K562 (cell line): ENCODE measurements around the gene RHBDF2. TPM values are rescaled to one million over a fixed set of nuclear protein-coding genes. Genes with fewer than 3 reads are reported as not detected.

Experiments
- ARNT ChIP-seq, 2 experiments: fragments of 450-650 bp; IDR thresholded peaks; 2 replicates each; pipeline ENCODE4 v1.6.1; 2016; ENCODE audit warnings: mild to moderate bottlenecking in 1 of 2
- COPS2 ChIP-seq: fragments of 450-650 bp; conservative IDR thresholded peaks from 2 replicates; pipeline ENCODE4 v1.6.1; 2016; ENCODE audit warnings: mild to moderate bottlenecking, moderate library complexity
- E2F1 ChIP-seq: sonication (generic); formaldehyde crosslinking; IDR thresholded peaks from 2 replicates; pipeline ENCODE4 v1.8.1; 2023; ENCODE audit warnings: mild to moderate bottlenecking, missing genetic modification reagents, moderate library complexity
- EGR1 ChIP-seq: fragments of 450-650 bp; conservative IDR thresholded peaks from 2 replicates; pipeline ENCODE4 v1.6.1; 2017; ENCODE audit warnings: mild to moderate bottlenecking
- HDAC1 ChIP-seq, 2 experiments: fragments of 450-650 bp; IDR thresholded peaks; 2 replicates each; pipeline ENCODE4 v1.6.1; 2016 to 2017; ENCODE audit warnings: inconsistent platforms in 1 of 2, mild to moderate bottlenecking in 1 of 2, moderate library complexity in 1 of 2
- HNRNPH1 ChIP-seq: fragments of 200-400 bp; formaldehyde crosslinking; optimal IDR thresholded peaks from 2 replicates; pipeline ENCODE3; 2017; ENCODE audit warnings: low read depth, mild to moderate bottlenecking, low read length, moderate library complexity
- HNRNPUL1 ChIP-seq: fragments of 200-400 bp; formaldehyde crosslinking; IDR thresholded peaks from 2 replicates; pipeline ENCODE4 v1.6.1; 2017; ENCODE audit warnings: low read length
- HOXB6 ChIP-seq: fragments of 250-450 bp; sonication (Bioruptor Pico); IDR thresholded peaks from 2 replicates; pipeline ENCODE4 v1.5.1; 2022; ENCODE audit warnings: mild to moderate bottlenecking, borderline replicate concordance
- ILK ChIP-seq: fragments of 450-650 bp; IDR thresholded peaks from 2 replicates; pipeline ENCODE4 v1.6.1; 2016; ENCODE audit warnings: missing genetic modification characterization, low read depth, mild to moderate bottlenecking, missing compliant biosample characterization, moderate library complexity, borderline replicate concordance
- KLF1 ChIP-seq: fragments of 450-650 bp; IDR thresholded peaks from 2 replicates; pipeline ENCODE4 v1.6.1; 2016; ENCODE audit warnings: missing genetic modification characterization, missing compliant biosample characterization
- MAFK ChIP-seq: IDR thresholded peaks from 2 replicates; pipeline ENCODE4 v1.6.1; 2011; ENCODE audit warnings: low read length, improper control_type of control experiment
- NFE2 ChIP-seq: IDR thresholded peaks from 2 replicates; pipeline ENCODE4 v1.6.1; 2014; ENCODE audit warnings: antibody characterized with exemption, low read depth
- NFXL1 ChIP-seq: fragments of 450-650 bp; formaldehyde crosslinking; IDR thresholded peaks from 2 replicates; pipeline ENCODE4 v1.4.0; 2021; ENCODE audit warnings: mild to moderate bottlenecking
- SRSF9 ChIP-seq: fragments of 200-400 bp; formaldehyde crosslinking; IDR thresholded peaks from 2 replicates; pipeline ENCODE4 v1.6.1; 2017; ENCODE audit warnings: low read depth, low read length, borderline replicate concordance
- ZBTB49 ChIP-seq: sonication (generic); formaldehyde crosslinking; IDR thresholded peaks from 2 replicates; pipeline ENCODE4 v1.8.0; 2022; ENCODE audit warnings: missing genetic modification reagents, mild to moderate bottlenecking, borderline replicate concordance
- ZNF239 ChIP-seq: fragments of 250-450 bp; sonication (Bioruptor Pico); IDR thresholded peaks from 2 replicates; pipeline ENCODE4 v1.4.0; 2020; ENCODE audit warnings: mild to moderate bottlenecking
- ZNF561 ChIP-seq: fragments of 450-650 bp; formaldehyde crosslinking; conservative IDR thresholded peaks from 2 replicates; pipeline ENCODE4 v1.4.0; 2020; ENCODE audit warnings: mild to moderate bottlenecking, moderate library complexity
- ZNF766 ChIP-seq: fragments of 200-800 bp; sonication (Bioruptor generic); conservative IDR thresholded peaks from 2 replicates; pipeline ENCODE4 v1.6.1; 2016; ENCODE audit warnings: missing genetic modification characterization, missing compliant biosample characterization
- polyA plus RNA-seq, 8 experiments: library from polyadenylated mRNA; depleted of rRNA in 4 of 8; stranded (reverse) in 5 of 8; unstranded in 3 of 8; fragments of >200 nt; fragmentation: Nextera tagmentation in 2 of 8; fragmentation: Illumina TruSeq in 1 of 8; extraction: Ambion mirVana in 2 of 8; extraction: Trizol in 1 of 8; gene quantifications; 2 replicates each; pipeline versions ENCODE4 v1.2.1 to v1.2.3, GENCODE V29; 2011 to 2014; ENCODE audit warnings: inconsistent platforms in 1 of 8, missing spikeins in 1 of 8
- total RNA-seq, 7 experiments: library from RNA; depleted of rRNA in 6 of 7; stranded (reverse); fragments of >200 nt in 6 of 7; fragmentation: Illumina TruSeq in 2 of 7; extraction: Trizol in 2 of 7; gene quantifications; 2 replicates each; pipeline versions ENCODE4 v1.2.1 to v1.2.3, GENCODE V29; 2011 to 2021; ENCODE audit warnings: low replicate concordance in 1 of 7
- TF ChIP-seq, protein P1 (sequence below): sonication (generic); formaldehyde crosslinking; IDR thresholded peaks from 2 replicates; pipeline ENCODE4 v1.5.0; 2020; ENCODE audit warnings: missing genetic modification reagents
- TF ChIP-seq, protein P2 (sequence below): fragments of 450-650 bp; formaldehyde crosslinking; IDR thresholded peaks from 2 replicates; pipeline ENCODE4 v1.4.0; 2020; ENCODE audit warnings: mild to moderate bottlenecking, moderate library complexity
- TF ChIP-seq, protein P3 (sequence below): sonication (generic); formaldehyde crosslinking; IDR thresholded peaks from 2 replicates; pipeline ENCODE4 v1.8.1; 2023; ENCODE audit warnings: mild to moderate bottlenecking, missing genetic modification reagents

RHBDF2 gene
- total and polyA plus RNA-seq, 9 of the 15 experiments (the other 6 are each of a cell fraction or from before 2014, with no cell fraction given), result 0.04 to 2.8 (median 1.1) TPM

GRCh38 chr17:76446449-76447231 is 54.6 kb downstream of the RHBDF2 start (continued):
- TF ChIP-seq ZBTB49 (CRISPR knock-in tag) (no peak), ARNT (IDR thresholded peaks at IDR 0.05) (0 out of 4 replicates have a peak, but pooled peaks of 1 of the 2 experiments have one; percentile 24), COPS2 (no peak), SRSF9 (no peak), ZNF766 (no peak), EGR1 (no peak), ZNF561 (no peak), HOXB6 (CRISPR knock-in tag) (no peak), NFE2 (peak; percentile 96), HNRNPH1 (no peak), ILK (no peak), HNRNPUL1 (no peak), E2F1 (CRISPR knock-in tag) (no peak), HDAC1 (IDR thresholded peaks at IDR 0.05) (peak in 1 of 2 experiments; percentile 31; a peak in 1 of 4 replicates), NFXL1 (CRISPR knock-in tag) (no peak), ZNF239 (CRISPR knock-in tag) (no peak), MAFK (peak; percentile 93), KLF1 (tag) (no peak)
- TF ChIP-seq, protein P1, sequence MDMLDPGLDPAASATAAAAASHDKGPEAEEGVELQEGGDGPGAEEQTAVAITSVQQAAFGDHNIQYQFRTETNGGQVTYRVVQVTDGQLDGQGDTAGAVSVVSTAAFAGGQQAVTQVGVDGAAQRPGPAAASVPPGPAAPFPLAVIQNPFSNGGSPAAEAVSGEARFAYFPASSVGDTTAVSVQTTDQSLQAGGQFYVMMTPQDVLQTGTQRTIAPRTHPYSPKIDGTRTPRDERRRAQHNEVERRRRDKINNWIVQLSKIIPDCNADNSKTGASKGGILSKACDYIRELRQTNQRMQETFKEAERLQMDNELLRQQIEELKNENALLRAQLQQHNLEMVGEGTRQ (CRISPR knock-in tag), result no peak
- TF ChIP-seq, protein P2, sequence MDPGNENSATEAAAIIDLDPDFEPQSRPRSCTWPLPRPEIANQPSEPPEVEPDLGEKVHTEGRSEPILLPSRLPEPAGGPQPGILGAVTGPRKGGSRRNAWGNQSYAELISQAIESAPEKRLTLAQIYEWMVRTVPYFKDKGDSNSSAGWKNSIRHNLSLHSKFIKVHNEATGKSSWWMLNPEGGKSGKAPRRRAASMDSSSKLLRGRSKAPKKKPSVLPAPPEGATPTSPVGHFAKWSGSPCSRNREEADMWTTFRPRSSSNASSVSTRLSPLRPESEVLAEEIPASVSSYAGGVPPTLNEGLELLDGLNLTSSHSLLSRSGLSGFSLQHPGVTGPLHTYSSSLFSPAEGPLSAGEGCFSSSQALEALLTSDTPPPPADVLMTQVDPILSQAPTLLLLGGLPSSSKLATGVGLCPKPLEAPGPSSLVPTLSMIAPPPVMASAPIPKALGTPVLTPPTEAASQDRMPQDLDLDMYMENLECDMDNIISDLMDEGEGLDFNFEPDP, result no peak
- TF ChIP-seq, protein P3, sequence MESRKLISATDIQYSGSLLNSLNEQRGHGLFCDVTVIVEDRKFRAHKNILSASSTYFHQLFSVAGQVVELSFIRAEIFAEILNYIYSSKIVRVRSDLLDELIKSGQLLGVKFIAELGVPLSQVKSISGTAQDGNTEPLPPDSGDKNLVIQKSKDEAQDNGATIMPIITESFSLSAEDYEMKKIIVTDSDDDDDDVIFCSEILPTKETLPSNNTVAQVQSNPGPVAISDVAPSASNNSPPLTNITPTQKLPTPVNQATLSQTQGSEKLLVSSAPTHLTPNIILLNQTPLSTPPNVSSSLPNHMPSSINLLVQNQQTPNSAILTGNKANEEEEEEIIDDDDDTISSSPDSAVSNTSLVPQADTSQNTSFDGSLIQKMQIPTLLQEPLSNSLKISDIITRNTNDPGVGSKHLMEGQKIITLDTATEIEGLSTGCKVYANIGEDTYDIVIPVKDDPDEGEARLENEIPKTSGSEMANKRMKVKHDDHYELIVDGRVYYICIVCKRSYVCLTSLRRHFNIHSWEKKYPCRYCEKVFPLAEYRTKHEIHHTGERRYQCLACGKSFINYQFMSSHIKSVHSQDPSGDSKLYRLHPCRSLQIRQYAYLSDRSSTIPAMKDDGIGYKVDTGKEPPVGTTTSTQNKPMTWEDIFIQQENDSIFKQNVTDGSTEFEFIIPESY (CRISPR knock-in tag), result no peak
